NCI-H510A treated with DMSO at 0.1 percent for 48 hours (cell line): ENCODE results near the gene PTPN14.

Experiments used
- DNase-seq: peaks from one replicate; lab custom pipeline; 2025; lab: John Stamatoyannopoulos, UW

PTPN14 gene

GRCh38 chr1:214332946-214333798, 218.2 kb downstream of the PTPN14 start:
- peak; percentile 41 for DNase-seq

- DNase-seq, result peak; percentile 19
Observed at GRCh38 chr1:214331827-214332423, 219.5 kb downstream of the PTPN14 start.

- DNase-seq, result no peak
Observed at GRCh38 chr1:214331180-214331579, 220.2 kb downstream of the PTPN14 start.

GRCh38 chr1:214330715-214331114, 220.7 kb downstream of the PTPN14 start:
- DNase-seq, result no peak

- no peak for DNase-seq
Observed at GRCh38 chr1:214330222-214330621, 221.2 kb downstream of the PTPN14 start.

- DNase-seq, result no peak
Observed at GRCh38 chr1:214329470-214330220, 221.8 kb downstream of the PTPN14 start.

GRCh38 chr1:214328770-214329469, 222.5 kb downstream of the PTPN14 start:
- DNase-seq, result peak; percentile 80

- DNase-seq, result no peak
Observed at GRCh38 chr1:214327514-214327913, 223.9 kb downstream of the PTPN14 start.

GRCh38 chr1:214326406-214326805, 225.0 kb downstream of the PTPN14 start:
- no peak for DNase-seq

- DNase-seq, result no peak
Observed at GRCh38 chr1:214324896-214325800, 226.3 kb downstream of the PTPN14 start.

- DNase-seq, result no peak
Observed at GRCh38 chr1:214321705-214322453, 229.5 kb downstream of the PTPN14 start.

GRCh38 chr1:214319938-214320337, 231.5 kb downstream of the PTPN14 start:
- no peak for DNase-seq

GRCh38 chr1:214318956-214319736, 232.3 kb downstream of the PTPN14 start:
- DNase-seq, result no peak

- no peak for DNase-seq
Observed at GRCh38 chr1:214318356-214318755, 233.0 kb downstream of the PTPN14 start.

- DNase-seq, result no peak
Observed at GRCh38 chr1:214317734-214318133, 233.7 kb downstream of the PTPN14 start.

- no peak for DNase-seq
Observed at GRCh38 chr1:214317300-214317699, 234.1 kb downstream of the PTPN14 start.

- no peak for DNase-seq
Observed at GRCh38 chr1:214316593-214316992, 234.8 kb downstream of the PTPN14 start.

GRCh38 chr1:214314178-214314843, 237.1 kb downstream of the PTPN14 start:
- DNase-seq, result no peak

- no peak for DNase-seq
Observed at GRCh38 chr1:214312530-214313051, 238.8 kb downstream of the PTPN14 start.
